B cell (primary cell): ENCODE data around the gene MPPE1. TPM values are rescaled to one million over a fixed set of nuclear protein-coding genes. Genes with fewer than 3 reads are reported as not detected.

ENCODE experiments used
- ATAC-seq: fragments of 200-7000 bp; cut with Tn5 transposase; one replicate; pipeline ENCODE4 v1.10.0; 2021; ENCODE audit warnings: low read depth, mild to moderate bottlenecking, moderate number of reproducible peaks, moderate library complexity
- CTCF ChIA-PET: fragments of 350-600 bp; sonication (Branson Sonifier 250); formaldehyde crosslinking; loops from one replicate; lab custom pipeline; 2021; ENCODE audit warnings: antibody characterized with exemption, inconsistent platforms; lab: Charles Lee
- POLR2A ChIA-PET: fragments of 350-600 bp; sonication (Branson Sonifier 250); formaldehyde crosslinking; loops from one replicate; lab custom pipeline; 2021; ENCODE audit warnings: antibody characterized with exemption; lab: Charles Lee
- DNase-seq: peaks from one replicate; pipeline ENCODE4 v3.0.0; 2013
- H2AFZ ChIP-seq: 2 replicates; pipeline ENCODE4 v1.6.1; 2012; ENCODE audit warnings: mild to moderate bottlenecking, low read depth, low read length; ENCODE audit not compliant: insufficient read depth, poor library complexity, severe bottlenecking
- H3K27ac ChIP-seq, 2 donors: 1 replicate in 1 of 2; 2 replicates in 1 of 2; pipeline ENCODE4 v1.5.1; 2012 to 2013; ENCODE audit warnings: low read length in 2 of 2, mild to moderate bottlenecking in 2 of 2, moderate library complexity in 1 of 2
- H3K27me3 ChIP-seq, 4 experiments: fragments of 200-600 bp in 1 of 4; sonication (generic) in 1 of 4; replicated peaks in 1 of 4; 1 replicate in 2 of 4; 2 replicates in 2 of 4; pipeline versions ENCODE4 v1.6.1 to v1.7.0; 2013 to 2016; ENCODE audit warnings: low read length in 3 of 4, mild to moderate bottlenecking in 2 of 4, mixed read lengths in 1 of 4, moderate library complexity in 1 of 4; ENCODE audit not compliant: insufficient read depth in 4 of 4, control insufficient read depth in 3 of 4; ENCODE audit errors: control extremely low read depth in 1 of 4
- H3K36me3 ChIP-seq, 2 experiments: replicated peaks in 1 of 2; 1 replicate in 1 of 2; 2 replicates in 1 of 2; pipeline versions ENCODE4 v1.6.1 to v1.7.1; 2013; ENCODE audit warnings: low read length in 1 of 2; ENCODE audit not compliant: insufficient read depth in 2 of 2, control insufficient read depth in 1 of 2; ENCODE audit errors: control extremely low read depth in 1 of 2, extremely low read depth in 1 of 2
- H3K4me1 ChIP-seq, 2 donors: fragments of 200-600 bp in 1 of 2; sonication (generic) in 1 of 2; 1 replicate in 1 of 2; 2 replicates in 1 of 2; pipeline versions ENCODE4 v1.5.1 to v1.6.1; 2013 to 2017; ENCODE audit warnings: low read length in 2 of 2; ENCODE audit not compliant: control insufficient read depth in 2 of 2, insufficient read depth in 2 of 2
- H3K4me2 ChIP-seq: replicated peaks from 2 replicates; pipeline ENCODE3; 2012; ENCODE audit warnings: mild to moderate bottlenecking, low read depth, low read length; ENCODE audit not compliant: poor library complexity, severe bottlenecking
- H3K4me3 ChIP-seq, 5 experiments: fragments of 200-600 bp in 1 of 5; sonication (generic) in 1 of 5; 1 replicate in 3 of 5; 2 replicates in 2 of 5; pipeline versions ENCODE4 v1.5.1 to v1.7.0; 2011 to 2016; ENCODE audit warnings: low read length in 4 of 5, mild to moderate bottlenecking in 4 of 5, low read depth in 2 of 5, control low read depth in 1 of 5, moderate library complexity in 1 of 5; ENCODE audit not compliant: insufficient read depth in 1 of 5; ENCODE audit errors: control extremely low read depth in 1 of 5, extremely low read depth in 1 of 5
- H3K79me2 ChIP-seq: fragments of 200-600 bp; sonication (generic); one replicate; pipeline ENCODE4 v1.6.0; 2016; ENCODE audit warnings: low read length; ENCODE audit not compliant: control insufficient read depth, insufficient read depth
- H3K9ac ChIP-seq: fragments of 200-600 bp; sonication (generic); 2 replicates; pipeline ENCODE4 v1.6.1; 2017; ENCODE audit warnings: mild to moderate bottlenecking, low read length, moderate library complexity
- H3K9me3 ChIP-seq, 3 donors: one replicate each; pipeline versions ENCODE4 v1.6.1 to v1.7.1; 2013; ENCODE audit warnings: low read length in 2 of 3; ENCODE audit not compliant: control insufficient read depth in 2 of 3, insufficient read depth in 1 of 3; ENCODE audit errors: control extremely low read depth in 1 of 3
- H4K20me1 ChIP-seq: 2 replicates; pipeline ENCODE4 v1.6.0; 2012; ENCODE audit warnings: mild to moderate bottlenecking, low read length; ENCODE audit not compliant: insufficient read depth, control insufficient read depth, poor library complexity, severe bottlenecking
- H3K27ac Mint-ChIP-seq: one replicate; pipeline ENCODE4 v1.8.0; 2021; ENCODE audit warnings: mixed read lengths
- H3K27me3 Mint-ChIP-seq: one replicate; pipeline ENCODE4 v1.8.0; 2021; ENCODE audit warnings: mixed read lengths
- H3K4me1 Mint-ChIP-seq: one replicate; pipeline ENCODE4 v1.8.0; 2021; ENCODE audit warnings: mixed read lengths
- H3K4me3 Mint-ChIP-seq: one replicate; pipeline ENCODE4 v1.8.0; 2021; ENCODE audit warnings: mixed read lengths
- H3K9me3 Mint-ChIP-seq: one replicate; pipeline ENCODE4 v1.8.0; 2022; ENCODE audit warnings: mixed read lengths; ENCODE audit not compliant: insufficient read depth
- EZH2 ChIP-seq: IDR thresholded peaks from 2 replicates; pipeline ENCODE4 v1.6.1; 2012; ENCODE audit warnings: borderline replicate concordance, low read depth, mild to moderate bottlenecking, moderate library complexity, low read length; ENCODE audit not compliant: insufficient read depth, poor library complexity, severe bottlenecking
- WGBS: methylation state at CpG from one replicate; pipeline ENCODE4 v1.1.5; 2013; ENCODE audit warnings: missing lambda C conversion rate; ENCODE audit not compliant: insufficient coverage; 5-methylcytosine and 5-hydroxymethylcytosine counted together
- intact Hi-C: fragments of 100-400 bp; cut with micrococcal nuclease; formaldehyde crosslinking; loops from one replicate; pipeline ENCODE4 v1.10.0; 2022
- polyA plus RNA-seq: library from polyadenylated mRNA; depleted of rRNA; stranded (reverse); fragments of >200 nt; gene quantifications from 2 replicates; pipeline ENCODE4 v1.2.3, GENCODE V29; 2012
- total RNA-seq, 2 donors: library from RNA; stranded (reverse); fragments of 120-200 nt in 1 of 2; gene quantifications; 1 replicate in 1 of 2; 2 replicates in 1 of 2; pipeline versions ENCODE4 v1.2.3 to v1.2.4, GENCODE V29; 2013 to 2022
- TF ChIP-seq, protein P1 (sequence below): fragments of 200-600 bp; IDR thresholded peaks from one replicate; pipeline ENCODE4 v1.8.0; 2022; ENCODE audit warnings: antibody characterized with exemption, mild to moderate bottlenecking

Gene MPPE1
- total and polyA plus RNA-seq, 2 donors (not counting 1 experiment from before 2014, with no cell fraction given): 51.1 to 57.5 TPM

DNA sequence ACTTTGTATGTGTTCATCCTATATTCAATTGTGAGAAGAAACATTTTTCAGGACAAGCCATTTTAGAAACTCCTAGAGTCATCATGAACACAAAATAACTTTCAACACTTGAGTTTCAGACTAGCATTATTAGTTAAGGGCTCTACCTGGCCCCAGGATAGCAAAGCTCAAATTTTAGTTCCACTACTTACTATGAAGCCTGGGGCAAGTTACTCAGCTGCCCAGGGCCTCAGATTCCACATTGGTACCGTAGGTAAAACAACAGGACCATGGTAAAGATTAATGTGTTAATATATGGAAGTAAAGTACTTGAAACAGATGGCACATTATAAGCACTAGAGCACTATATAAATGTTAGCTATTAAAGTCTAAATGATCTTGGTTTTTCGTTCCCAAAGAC is 19.4 kb downstream of the MPPE1 start:
- intact Hi-C loops: no loop called here
- ATAC-seq: no peak
- no peak overlapping the region for H3K4me3 ChIP-seq
- H3K27ac ChIP-seq: no peak overlapping the region
- ChIA-PET CTCF (interaction anchor here (0.6 kb wide), 1 partner anchor 280 kb away, joined by 3 read pairs; no protein-coding TSS in a partner anchor), POLR2A (no interaction called here)
- no CpG with 5 or more reads among the region's 2 CpGs for WGBS
- Mint-ChIP-seq H3K27me3 (no peaks in the 10 kb centered on the region), H3K9me3 (no peaks in the 10 kb centered on the region), H3K4me3 (no peak overlapping the region), H3K27ac (no peak overlapping the region), H3K4me1 (peaks cover 21% of the 10 kb centered on the region)
- H3K4me2 ChIP-seq: no peak overlapping the region
- no peaks in the 10 kb centered on the region for H3K27me3 ChIP-seq
- H3K4me1 ChIP-seq: peaks cover 13 to 20% of the 10 kb centered on the region in 2 donors
- no peak overlapping the region for H3K9ac ChIP-seq
- TF ChIP-seq EZH2: no peak
- TF ChIP-seq, protein P1, sequence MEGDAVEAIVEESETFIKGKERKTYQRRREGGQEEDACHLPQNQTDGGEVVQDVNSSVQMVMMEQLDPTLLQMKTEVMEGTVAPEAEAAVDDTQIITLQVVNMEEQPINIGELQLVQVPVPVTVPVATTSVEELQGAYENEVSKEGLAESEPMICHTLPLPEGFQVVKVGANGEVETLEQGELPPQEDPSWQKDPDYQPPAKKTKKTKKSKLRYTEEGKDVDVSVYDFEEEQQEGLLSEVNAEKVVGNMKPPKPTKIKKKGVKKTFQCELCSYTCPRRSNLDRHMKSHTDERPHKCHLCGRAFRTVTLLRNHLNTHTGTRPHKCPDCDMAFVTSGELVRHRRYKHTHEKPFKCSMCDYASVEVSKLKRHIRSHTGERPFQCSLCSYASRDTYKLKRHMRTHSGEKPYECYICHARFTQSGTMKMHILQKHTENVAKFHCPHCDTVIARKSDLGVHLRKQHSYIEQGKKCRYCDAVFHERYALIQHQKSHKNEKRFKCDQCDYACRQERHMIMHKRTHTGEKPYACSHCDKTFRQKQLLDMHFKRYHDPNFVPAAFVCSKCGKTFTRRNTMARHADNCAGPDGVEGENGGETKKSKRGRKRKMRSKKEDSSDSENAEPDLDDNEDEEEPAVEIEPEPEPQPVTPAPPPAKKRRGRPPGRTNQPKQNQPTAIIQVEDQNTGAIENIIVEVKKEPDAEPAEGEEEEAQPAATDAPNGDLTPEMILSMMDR: no peak
- DNase-seq: no peak
- H4K20me1 ChIP-seq: no peaks in the 10 kb centered on the region
- H3K9me3 ChIP-seq: no peaks in the 10 kb centered on the region
- peaks cover 11 to 63% of the 10 kb centered on the region in 2 experiments for H3K36me3 ChIP-seq
- H2AFZ ChIP-seq: no peak overlapping the region
- no peaks in the 10 kb centered on the region for H3K79me2 ChIP-seq

DNA sequence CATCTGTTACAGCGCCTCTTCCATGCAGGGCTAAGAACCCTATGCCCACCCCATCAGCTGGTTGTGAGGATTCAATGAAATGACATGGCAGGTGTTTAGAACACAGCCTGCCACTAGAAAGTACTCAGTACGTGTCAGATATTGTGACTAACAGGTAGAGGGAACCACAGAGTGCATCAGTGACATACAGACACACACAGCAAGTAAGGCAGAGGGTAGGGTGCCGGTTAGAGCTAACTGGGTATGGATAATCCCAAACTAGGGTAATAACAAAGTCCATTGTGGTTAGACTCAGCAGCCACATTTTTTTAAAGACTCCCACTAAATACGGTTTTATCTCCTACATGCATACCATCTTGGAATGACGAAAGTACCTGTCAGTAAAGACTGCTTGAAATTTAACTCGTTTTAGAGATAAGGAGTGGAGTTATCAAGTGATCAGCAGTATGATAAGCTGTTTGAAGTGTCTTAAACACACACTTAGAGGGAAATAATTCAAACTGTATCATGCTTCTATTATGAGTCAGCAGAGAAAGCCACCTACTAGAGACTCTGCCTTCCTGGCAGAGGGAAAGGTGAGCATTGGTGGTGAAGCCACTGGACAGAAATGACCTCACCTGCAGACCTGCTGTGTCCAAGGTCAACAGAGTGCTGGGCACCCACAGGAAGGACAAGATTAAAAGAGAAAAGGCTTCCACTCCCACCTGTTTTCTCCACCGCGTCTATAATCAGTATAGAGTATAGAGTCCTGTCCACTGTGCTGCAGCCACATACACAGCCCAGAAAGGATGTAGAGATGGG is 20.6 kb downstream of the MPPE1 start:
- Histone ChIP-seq H4K20me1 (no peaks in the 10 kb centered on the region), H3K9me3 (no peaks in the 10 kb centered on the region), H3K36me3 (peaks cover 11 to 55% of the 10 kb centered on the region in 2 experiments), H2AFZ (no peak overlapping the region), H3K4me3 (no peak overlapping the region), H3K9ac (no peak overlapping the region), H3K4me1 (peaks cover 23 to 30% of the 10 kb centered on the region in 2 donors), H3K4me2 (no peak overlapping the region), H3K27ac (no peak overlapping the region), H3K79me2 (no peaks in the 10 kb centered on the region), H3K27me3 (no peaks in the 10 kb centered on the region)
- ChIA-PET CTCF (interaction anchor here (1.2 kb wide), 1 partner anchor 50 kb away, joined by 3 read pairs; no protein-coding TSS in a partner anchor), POLR2A (no interaction called here)
- H3K4me1 Mint-ChIP-seq: peaks cover 29% of the 10 kb centered on the region
- intact Hi-C loops: no loop called here
- WGBS: 90% methylated on average over 2 of the region's 8 CpGs
- no peak for ATAC-seq
- no peak for DNase-seq
- TF ChIP-seq, protein P1: no peak
- TF ChIP-seq EZH2: no peak
- H3K27ac Mint-ChIP-seq: no peak overlapping the region
- H3K4me3 Mint-ChIP-seq: no peak overlapping the region
- H3K27me3 Mint-ChIP-seq: no peaks in the 10 kb centered on the region
- H3K9me3 Mint-ChIP-seq: no peaks in the 10 kb centered on the region
